SK-N-DZ (cell line): Measurements from ENCODE around the gene CCDC88C.
"Not testable (repeated sequence)": the region's sequence is repeated elsewhere in the genome, so short reads cannot be mapped to it uniquely, and the experiment has no call there.

Experiments
- DNase-seq: peaks from one replicate; pipeline ENCODE4 v3.0.0-alpha.2; 2015; ENCODE audit warnings: low spot score

Gene CCDC88C

GRCh38 chr14:91416744-91417119 lies 888 bp downstream of the CCDC88C start:
- DNase-seq: no peak

GRCh38 chr14:91415794-91416743 lies 1.6 kb downstream of the CCDC88C start:
- DNase-seq: no peak

DNA sequence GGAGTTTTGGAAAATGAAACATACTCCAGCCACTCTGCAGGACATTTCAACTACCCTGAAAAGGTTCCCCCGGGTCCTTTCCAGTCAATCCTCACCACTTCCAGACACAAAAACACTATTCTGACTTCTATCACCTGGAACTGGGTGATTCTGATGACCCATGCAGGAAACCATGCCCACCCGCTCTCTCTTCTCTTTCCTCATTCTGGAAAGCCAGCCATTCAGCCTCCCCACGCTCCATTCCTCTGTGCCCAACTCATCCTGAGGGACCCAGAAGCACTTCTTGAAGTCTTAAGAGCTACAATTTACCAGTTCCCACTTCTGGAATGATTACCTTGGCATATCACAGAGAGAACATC lies 3.2 kb downstream of the CCDC88C start:
- no peak for DNase-seq

- no peak for DNase-seq
Measured at GRCh38 chr14:91413547-91414474, 3.8 kb downstream of the CCDC88C start.

DNA sequence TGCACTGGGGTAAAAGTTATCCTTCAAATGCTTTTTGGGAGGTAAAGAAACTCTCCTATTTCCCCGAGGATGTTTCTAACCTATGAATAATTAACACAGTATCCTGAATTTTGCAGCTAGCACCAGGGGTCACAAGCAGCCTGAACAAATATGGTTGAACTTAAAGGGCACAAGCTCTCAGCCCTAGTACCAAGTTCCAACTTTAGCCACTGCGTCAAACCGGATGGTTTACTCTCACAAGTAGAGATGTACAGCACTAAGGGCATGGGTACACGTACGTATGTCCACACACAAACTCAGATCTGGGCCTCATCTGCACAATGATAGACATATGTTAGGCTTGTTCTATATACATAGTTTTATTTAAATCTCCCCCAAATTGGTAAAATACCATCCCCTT lies 4.7 kb downstream of the CCDC88C start:
- no peak for DNase-seq

- no peak for DNase-seq
Measured at GRCh38 chr14:91410771-91411536, 6.7 kb downstream of the CCDC88C start.

DNA sequence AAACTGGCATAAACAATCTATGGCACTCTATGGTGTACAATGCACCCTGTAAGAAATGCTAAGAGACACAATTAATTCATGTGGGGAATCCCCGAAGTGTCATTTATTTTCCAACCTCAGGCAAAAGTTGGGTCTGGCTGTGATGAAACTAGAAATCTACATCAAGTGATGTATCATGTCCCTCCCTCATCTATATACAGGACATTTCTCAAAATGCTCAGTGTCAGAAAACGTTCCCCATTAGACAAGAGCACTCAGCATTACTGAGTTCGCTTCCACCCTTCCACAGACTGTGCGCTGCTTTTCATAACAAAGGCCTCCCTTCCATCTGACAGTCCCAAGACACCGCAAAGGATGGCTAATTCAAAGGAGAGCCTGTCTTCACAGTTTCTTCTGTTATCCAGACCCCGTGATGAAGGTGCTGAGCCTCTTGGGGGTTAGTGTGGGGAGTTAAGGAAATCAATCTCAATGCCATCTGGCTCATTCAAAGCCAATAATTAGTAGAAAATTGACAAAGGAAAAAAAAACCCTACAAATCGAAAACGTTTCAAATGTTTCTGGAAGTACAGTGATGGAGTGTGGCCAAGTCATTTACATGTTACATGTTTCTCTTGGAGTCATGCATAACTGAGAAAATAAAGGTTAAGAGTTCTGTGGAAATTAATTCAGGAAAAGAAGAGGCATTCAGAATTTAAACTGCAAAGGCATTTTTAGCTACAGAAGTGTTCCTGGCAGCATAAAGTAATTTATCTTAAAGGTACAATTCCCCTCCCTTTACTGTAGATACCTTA lies 7.5 kb downstream of the CCDC88C start:
- no peak for DNase-seq

DNA sequence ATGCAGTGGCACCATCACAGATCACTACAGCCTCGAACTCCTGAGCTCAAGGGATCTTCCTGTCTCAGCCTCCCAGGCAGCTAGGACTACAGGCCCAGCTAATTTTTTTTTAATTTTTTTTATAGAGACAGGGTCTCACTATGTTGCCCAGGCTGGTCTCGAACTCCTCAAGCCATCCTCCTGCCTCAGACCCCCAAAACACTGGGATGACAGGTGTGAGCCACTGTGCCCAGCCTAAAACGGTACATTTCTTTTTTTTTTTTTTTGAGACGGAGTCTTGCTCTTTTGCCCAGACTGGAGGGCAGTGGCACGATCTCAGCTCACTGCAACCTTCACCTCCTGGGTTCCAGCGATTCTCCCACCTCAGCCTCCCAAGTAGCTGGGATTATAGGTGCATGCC lies 8.4 kb downstream of the CCDC88C start:
- not testable (repeated sequence) for DNase-seq

DNA sequence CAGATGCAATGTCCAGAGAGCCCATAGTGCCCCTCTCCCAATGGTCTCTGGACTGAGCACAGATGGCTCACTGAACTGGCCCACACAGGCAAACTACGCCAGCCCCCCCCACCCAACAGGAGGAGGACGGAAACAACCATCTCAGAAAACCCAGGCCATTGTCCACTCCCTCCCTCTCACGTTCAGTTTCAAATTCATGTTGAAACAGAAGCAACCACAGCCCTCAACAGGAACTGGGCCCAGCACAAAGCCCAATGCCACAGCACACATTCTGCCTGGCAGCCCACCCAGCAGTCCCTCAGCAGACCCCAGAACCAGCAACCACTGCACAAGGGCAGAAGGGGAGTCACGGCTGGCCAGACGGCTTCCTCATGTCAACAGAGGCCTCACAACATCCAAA lies 10.6 kb downstream of the CCDC88C start:
- no peak for DNase-seq

DNA sequence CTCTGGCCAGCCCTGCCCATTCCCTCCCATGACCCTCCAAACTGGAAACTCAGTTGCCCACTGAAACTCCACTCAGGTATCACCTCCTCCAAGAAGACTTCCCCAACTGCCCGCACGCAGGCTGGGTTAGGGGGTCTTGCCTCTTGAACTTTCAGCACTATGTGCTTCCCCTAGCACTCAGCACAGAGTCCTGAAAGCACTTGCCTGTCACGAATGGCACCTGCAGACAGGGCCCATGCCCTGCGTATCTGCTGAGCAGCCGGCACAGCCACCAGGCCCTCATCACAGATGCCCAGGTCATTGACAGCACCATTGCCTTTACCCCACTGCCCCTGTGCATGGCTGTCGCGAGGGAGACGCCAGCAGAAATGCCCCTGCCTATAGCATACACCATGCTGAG lies 11.2 kb downstream of the CCDC88C start:
- DNase-seq: no peak

GRCh38 chr14:91405724-91406435 lies 11.7 kb downstream of the CCDC88C start:
- no peak for DNase-seq

DNA sequence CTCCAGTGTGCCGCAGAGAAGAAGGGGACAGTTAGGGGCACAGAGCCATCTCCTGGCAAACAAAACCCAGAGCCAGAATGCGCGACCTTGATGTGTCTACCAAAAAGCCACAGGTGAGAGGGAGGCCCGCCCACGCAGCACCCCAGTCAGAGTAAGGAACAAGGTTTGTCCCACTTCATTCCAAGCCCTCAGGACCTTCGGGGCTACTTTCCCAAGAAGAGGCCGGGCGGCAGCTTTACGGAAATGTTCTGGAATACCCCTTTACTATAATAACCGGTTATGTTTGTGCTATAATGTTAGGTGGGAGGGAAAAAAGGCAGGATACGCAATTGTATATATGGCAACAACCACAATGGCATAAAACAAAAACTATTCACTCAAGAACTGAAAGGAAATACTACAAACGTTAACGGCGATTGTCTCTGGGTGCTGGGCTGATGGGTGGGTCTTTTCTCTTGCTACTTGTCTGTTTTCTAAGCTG lies 12.3 kb downstream of the CCDC88C start:
- DNase-seq: no peak

- no peak for DNase-seq
Measured at GRCh38 chr14:91402771-91403600, 14.6 kb downstream of the CCDC88C start.

DNA sequence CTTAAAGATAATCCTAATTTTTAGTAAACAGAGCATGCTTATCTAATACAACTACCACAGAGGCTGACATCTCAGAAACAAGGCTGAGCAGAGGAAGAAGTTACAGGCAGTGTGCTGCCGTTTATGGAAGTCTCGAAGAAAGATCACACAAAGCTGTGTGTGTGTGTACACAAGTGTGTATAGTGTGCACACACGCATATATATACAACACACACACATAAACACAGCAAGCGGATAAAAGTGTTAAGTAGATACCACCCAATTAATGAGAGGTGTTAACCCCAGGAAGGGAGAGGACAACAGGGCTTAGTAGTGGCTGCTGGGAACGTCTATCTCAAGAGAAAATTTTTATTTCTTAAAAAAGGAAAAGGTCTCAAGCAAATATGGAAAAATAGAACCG lies 15.3 kb downstream of the CCDC88C start:
- no peak for DNase-seq

GRCh38 chr14:91401751-91402150 lies 15.9 kb downstream of the CCDC88C start:
- no peak for DNase-seq

DNA sequence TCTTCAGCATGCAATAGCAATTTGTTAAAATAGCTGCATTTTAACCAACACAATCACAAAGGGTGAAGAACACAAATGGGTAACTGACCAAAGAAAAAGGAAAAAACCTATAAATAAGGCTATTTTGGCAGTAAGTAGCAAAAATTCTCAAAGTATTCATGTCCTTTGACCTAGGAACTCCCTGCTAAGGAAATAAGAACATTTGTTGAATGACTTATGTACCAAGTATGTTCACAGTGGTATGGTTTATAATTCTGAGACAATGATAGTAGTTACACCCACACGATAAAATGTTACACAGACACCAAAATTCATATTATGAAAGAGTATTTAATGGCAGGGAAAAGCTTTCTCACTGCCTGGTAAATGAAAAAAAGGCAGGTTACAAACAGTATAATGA lies 16.9 kb downstream of the CCDC88C start:
- no peak for DNase-seq

GRCh38 chr14:91399868-91400640 lies 17.6 kb downstream of the CCDC88C start:
- DNase-seq: no peak

GRCh38 chr14:91398707-91399106 lies 18.9 kb downstream of the CCDC88C start:
- no peak for DNase-seq
